IPS-18a (cell line): ENCODE data around the gene PCDHGC5.

Experiments used
- H3K27ac ChIP-seq: one replicate; pipeline ENCODE4 v1.5.1; 2013; ENCODE audit warnings: low read length
- H3K27me3 ChIP-seq: one replicate; pipeline ENCODE4 v1.6.1; 2013; ENCODE audit warnings: mild to moderate bottlenecking, low read length; ENCODE audit not compliant: control insufficient read depth, insufficient read depth
- H3K36me3 ChIP-seq: one replicate; pipeline ENCODE4 v1.6.1; 2013; ENCODE audit warnings: low read depth, low read length; ENCODE audit not compliant: control insufficient read depth
- H3K4me1 ChIP-seq: one replicate; pipeline ENCODE4 v1.6.1; 2013; ENCODE audit warnings: low read depth, low read length; ENCODE audit not compliant: control insufficient read depth
- H3K4me3 ChIP-seq: one replicate; pipeline ENCODE4 v1.5.1; 2013; ENCODE audit warnings: low read length
- H3K9ac ChIP-seq: one replicate; pipeline ENCODE4 v1.6.1; 2013; ENCODE audit warnings: mild to moderate bottlenecking, low read length, moderate library complexity
- H3K9me3 ChIP-seq: one replicate; pipeline ENCODE4 v1.6.1; 2013; ENCODE audit warnings: low read depth, low read length; ENCODE audit not compliant: control insufficient read depth

The PCDHGC5 gene

GRCh38 chr5:141479776-141480175, 9.1 kb upstream of the PCDHGC5 start:
- Histone ChIP-seq H3K27me3 (peaks cover 27% of the 10 kb centered on the region), H3K9ac (no peak overlapping the region)

GRCh38 chr5:141483902-141484301, 5.0 kb upstream of the PCDHGC5 start:
- peak overlapping the region; percentile 56 for H3K9ac ChIP-seq
- H3K27me3 ChIP-seq: peaks cover 19% of the 10 kb centered on the region
- no peaks in the 10 kb centered on the region for H3K36me3 ChIP-seq
- no peaks in the 10 kb centered on the region for H3K9me3 ChIP-seq
- peak overlapping the region; percentile 76 for H3K27ac ChIP-seq
- peaks cover 20% of the 10 kb centered on the region for H3K4me1 ChIP-seq
- H3K4me3 ChIP-seq: peak overlapping the region; percentile 91

More at GRCh38 chr5:141479776-141480175, 9.1 kb upstream of the PCDHGC5 start:
- Histone ChIP-seq H3K36me3 (no peaks in the 10 kb centered on the region), H3K4me3 (no peak overlapping the region), H3K9me3 (no peaks in the 10 kb centered on the region), H3K4me1 (peaks cover 11% of the 10 kb centered on the region), H3K27ac (no peak overlapping the region)

- H3K36me3 ChIP-seq: no peaks in the 10 kb centered on the region
- H3K27me3 ChIP-seq: peaks cover 19% of the 10 kb centered on the region
- peak overlapping the region; percentile 76 for H3K27ac ChIP-seq
- H3K9me3 ChIP-seq: no peaks in the 10 kb centered on the region
- peak overlapping the region; percentile 91 for H3K4me3 ChIP-seq
- peaks cover 23% of the 10 kb centered on the region for H3K4me1 ChIP-seq
- peak overlapping the region; percentile 56 for H3K9ac ChIP-seq
Measured at GRCh38 chr5:141484310-141484640, 4.6 kb upstream of the PCDHGC5 start.

DNA sequence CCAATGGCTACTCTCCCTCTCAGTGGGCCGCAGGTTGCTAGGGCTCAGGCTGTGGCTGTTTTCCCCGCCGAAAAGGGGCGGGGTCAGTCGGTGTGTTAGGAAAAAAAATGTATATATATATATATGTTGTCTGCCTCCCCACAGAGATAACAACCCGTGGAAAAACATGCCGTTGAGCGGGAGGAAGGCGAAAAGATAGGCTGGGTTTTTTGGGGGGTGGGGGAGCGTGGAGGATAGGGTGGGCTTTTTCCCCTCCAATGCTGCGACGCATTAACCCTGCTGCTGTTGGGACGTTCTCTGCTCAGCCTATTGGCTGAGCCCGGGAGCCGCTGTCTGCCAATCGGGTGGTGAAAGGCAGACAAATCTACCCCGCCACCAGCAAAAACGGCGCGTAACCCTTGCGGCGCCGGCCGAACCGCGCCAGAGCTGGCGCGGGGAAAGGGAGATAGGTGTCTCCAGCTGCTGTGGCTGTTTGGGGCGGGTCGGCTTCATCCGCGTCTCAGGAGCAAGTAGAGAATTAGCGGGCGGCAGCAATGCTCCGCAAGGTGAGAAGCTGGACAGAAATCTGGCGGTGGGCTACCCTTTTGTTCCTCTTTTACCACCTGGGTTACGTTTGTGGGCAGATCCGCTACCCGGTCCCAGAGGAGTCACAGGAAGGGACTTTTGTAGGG, 4.1 kb upstream of the PCDHGC5 start, which contains the start of gene PCDHGC4:
Gene PCDHGC4 (plus strand): TSS at position 390 of the 671 bp plus-strand sequence. CDS start 144 bp downstream, at position 534.
- Histone ChIP-seq H3K27ac (peak within 1 kb of the TSS; percentile 76), H3K4me3 (peak within 1 kb of the TSS; percentile 91), H3K36me3 (peaks cover 3% of the 10 kb centered on the region), H3K9ac (peak within 1 kb of the TSS; percentile 56), H3K9me3 (no peaks in the 10 kb centered on the region), H3K4me1 (peaks cover 23% of the 10 kb centered on the region), H3K27me3 (peaks cover 19% of the 10 kb centered on the region)

DNA sequence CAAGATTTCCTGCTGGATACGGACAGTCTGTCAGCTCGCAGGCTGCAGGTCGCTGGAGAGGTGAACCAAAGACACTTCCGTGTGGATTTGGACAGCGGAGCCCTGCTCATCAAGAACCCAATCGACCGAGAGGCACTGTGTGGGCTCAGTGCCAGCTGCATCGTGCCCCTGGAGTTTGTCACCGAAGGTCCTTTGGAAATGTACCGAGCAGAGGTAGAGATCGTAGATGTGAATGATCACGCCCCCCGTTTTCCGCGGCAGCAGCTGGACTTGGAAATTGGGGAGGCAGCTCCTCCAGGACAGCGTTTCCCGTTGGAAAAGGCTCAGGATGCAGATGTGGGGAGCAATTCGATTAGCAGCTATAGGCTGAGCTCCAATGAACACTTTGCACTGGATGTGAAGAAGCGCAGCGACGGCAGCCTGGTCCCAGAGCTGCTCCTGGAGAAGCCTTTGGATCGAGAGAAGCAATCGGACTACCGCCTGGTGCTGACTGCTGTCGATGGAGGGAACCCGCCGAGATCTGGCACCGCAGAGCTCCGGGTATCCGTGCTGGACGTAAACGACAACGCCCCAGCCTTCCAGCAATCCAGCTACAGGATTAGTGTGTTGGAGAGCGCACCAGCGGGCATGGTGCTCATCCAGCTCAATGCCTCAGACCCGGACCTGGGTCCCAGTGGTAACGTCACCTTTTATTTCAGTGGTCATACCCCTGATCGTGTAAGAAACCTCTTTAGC, 3.4 kb upstream of the PCDHGC5 start:
- Histone ChIP-seq H3K9ac (peak overlapping the region; percentile 56), H3K36me3 (peaks cover 5% of the 10 kb centered on the region), H3K27me3 (peaks cover 19% of the 10 kb centered on the region), H3K9me3 (no peaks in the 10 kb centered on the region), H3K4me1 (peaks cover 23% of the 10 kb centered on the region), H3K27ac (no peak overlapping the region), H3K4me3 (peak overlapping the region; percentile 91)

DNA sequence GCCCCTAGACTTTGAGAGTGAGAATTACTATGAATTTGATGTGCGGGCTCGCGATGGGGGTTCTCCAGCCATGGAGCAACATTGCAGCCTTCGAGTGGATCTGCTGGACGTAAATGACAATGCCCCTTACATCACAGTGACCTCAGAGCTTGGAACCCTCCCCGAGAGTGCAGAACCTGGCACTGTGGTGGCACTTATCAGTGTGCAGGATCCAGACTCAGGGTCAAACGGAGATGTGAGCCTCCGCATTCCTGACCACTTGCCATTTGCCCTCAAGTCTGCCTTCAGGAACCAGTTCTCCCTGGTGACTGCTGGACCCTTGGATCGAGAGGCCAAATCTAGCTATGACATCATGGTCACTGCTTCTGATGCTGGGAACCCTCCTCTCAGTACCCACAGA, 2.8 kb upstream of the PCDHGC5 start:
- Histone ChIP-seq H3K4me3 (peak overlapping the region; percentile 91), H3K36me3 (peaks cover 5% of the 10 kb centered on the region)

DNA sequence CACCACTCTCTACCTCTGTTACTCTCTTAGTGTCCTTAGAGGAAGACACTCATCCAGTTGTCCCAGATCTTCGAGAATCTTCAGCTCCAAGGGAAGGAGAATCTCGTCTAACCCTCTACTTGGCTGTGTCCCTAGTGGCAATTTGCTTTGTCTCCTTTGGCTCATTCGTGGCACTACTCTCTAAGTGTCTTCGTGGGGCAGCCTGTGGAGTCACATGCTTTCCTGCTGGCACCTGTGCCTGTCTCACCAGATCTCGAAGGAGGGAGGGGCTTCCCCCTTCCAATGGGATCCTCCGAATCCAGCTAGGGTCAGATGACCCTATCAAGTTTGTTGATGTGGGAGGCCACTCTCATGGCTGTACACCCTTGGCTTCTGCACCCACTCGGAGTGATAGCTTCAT, 1.8 kb upstream of the PCDHGC5 start:
- Histone ChIP-seq H3K27ac (no peak overlapping the region), H3K9me3 (no peaks in the 10 kb centered on the region), H3K4me3 (no peak overlapping the region), H3K4me1 (peaks cover 23% of the 10 kb centered on the region), H3K27me3 (peaks cover 19% of the 10 kb centered on the region), H3K9ac (no peak overlapping the region), H3K36me3 (peaks cover 5% of the 10 kb centered on the region)

More for the DNA sequence above, 2.8 kb upstream of the PCDHGC5 start:
- Histone ChIP-seq H3K9me3 (no peaks in the 10 kb centered on the region), H3K27ac (no peak overlapping the region), H3K27me3 (peaks cover 19% of the 10 kb centered on the region), H3K9ac (no peak overlapping the region), H3K4me1 (peaks cover 23% of the 10 kb centered on the region)

DNA sequence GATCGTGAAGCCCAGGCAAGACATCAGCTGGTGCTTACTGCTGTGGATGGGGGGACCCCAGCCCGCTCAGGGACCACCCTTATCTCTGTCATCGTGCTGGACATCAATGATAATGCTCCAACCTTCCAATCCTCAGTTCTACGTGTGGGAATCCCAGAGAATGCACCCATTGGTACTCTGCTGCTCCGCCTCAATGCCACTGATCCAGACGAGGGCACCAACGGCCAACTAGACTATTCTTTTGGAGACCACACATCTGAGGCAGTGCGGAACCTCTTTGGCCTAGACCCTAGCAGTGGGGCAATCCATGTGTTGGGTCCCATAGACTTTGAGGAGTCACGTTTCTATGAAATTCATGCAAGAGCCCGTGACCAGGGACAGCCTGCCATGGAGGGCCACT, 960 bp downstream of the PCDHGC5 start:
- Histone ChIP-seq H3K4me3 (no peak overlapping the region), H3K27ac (no peak overlapping the region), H3K9me3 (no peaks in the 10 kb centered on the region), H3K36me3 (peaks cover 5% of the 10 kb centered on the region), H3K4me1 (peaks cover 22% of the 10 kb centered on the region), H3K9ac (no peak overlapping the region), H3K27me3 (peaks cover 19% of the 10 kb centered on the region)

DNA sequence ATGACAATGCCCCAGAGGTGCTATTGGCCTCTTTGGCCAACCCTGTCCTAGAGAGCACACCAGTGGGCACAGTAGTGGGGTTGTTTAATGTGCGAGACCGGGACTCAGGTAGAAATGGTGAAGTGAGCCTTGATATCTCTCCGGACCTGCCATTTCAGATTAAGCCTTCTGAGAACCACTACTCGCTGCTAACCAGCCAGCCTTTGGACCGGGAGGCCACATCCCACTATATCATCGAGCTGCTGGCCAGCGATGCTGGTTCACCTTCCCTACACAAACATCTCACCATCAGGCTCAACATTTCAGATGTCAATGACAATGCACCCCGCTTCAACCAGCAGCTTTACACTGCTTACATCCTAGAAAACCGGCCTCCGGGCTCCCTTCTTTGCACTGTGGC, 1.4 kb downstream of the PCDHGC5 start:
- Histone ChIP-seq H3K4me3 (no peak overlapping the region), H3K4me1 (peaks cover 26% of the 10 kb centered on the region), H3K27ac (no peak overlapping the region), H3K36me3 (peaks cover 5% of the 10 kb centered on the region), H3K9me3 (no peaks in the 10 kb centered on the region), H3K27me3 (peaks cover 16% of the 10 kb centered on the region), H3K9ac (no peak overlapping the region)

GRCh38 chr5:141490771-141491170, 1.9 kb downstream of the PCDHGC5 start:
- H3K9me3 ChIP-seq: no peaks in the 10 kb centered on the region
- H3K27ac ChIP-seq: no peak overlapping the region
- H3K27me3 ChIP-seq: peaks cover 11% of the 10 kb centered on the region
- no peak overlapping the region for H3K4me3 ChIP-seq
- H3K36me3 ChIP-seq: peaks cover 5% of the 10 kb centered on the region
- H3K4me1 ChIP-seq: peaks cover 28% of the 10 kb centered on the region
- H3K9ac ChIP-seq: no peak overlapping the region

DNA sequence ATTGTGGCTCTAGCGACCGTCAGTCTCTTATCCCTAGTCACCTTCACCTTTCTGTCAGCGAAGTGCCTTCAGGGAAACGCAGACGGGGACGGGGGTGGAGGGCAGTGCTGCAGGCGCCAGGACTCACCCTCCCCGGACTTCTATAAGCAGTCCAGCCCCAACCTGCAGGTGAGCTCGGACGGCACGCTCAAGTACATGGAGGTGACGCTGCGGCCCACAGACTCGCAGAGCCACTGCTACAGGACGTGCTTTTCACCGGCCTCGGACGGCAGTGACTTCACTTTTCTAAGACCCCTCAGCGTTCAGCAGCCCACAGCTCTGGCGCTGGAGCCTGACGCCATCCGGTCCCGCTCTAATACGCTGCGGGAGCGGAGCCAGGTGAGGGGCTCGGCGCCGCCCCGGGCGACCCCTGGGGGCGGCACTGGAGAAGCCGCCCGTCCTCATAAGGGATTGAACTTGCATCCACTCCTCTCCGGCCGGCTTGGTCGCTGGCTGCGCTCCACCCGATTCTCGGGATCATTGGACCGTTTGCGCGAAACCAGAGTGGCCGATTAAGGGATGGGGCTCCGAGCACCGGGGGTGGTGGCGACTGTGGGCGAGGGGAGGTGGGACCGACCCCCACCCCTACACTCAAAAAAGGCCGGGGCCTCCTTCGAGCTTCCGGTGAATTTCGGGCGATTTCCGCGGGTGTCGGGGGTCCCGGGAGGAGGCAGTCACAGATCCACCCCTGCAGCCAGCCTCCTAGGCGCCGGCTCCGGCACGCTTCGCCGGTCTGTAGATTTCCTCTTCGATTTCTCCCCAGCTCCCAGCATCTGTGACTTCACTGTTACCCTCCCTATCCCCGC, 2.7 kb downstream of the PCDHGC5 start:
- H3K9ac ChIP-seq: no peak overlapping the region
- H3K27ac ChIP-seq: no peak overlapping the region
- H3K4me1 ChIP-seq: peaks cover 34% of the 10 kb centered on the region
- H3K27me3 ChIP-seq: peaks cover 3% of the 10 kb centered on the region
- no peaks in the 10 kb centered on the region for H3K9me3 ChIP-seq
- H3K36me3 ChIP-seq: peaks cover 5% of the 10 kb centered on the region
- no peak overlapping the region for H3K4me3 ChIP-seq
